Cardiac fibroblast (primary cell): Measurements from ENCODE around the gene ZNF441.
"Not testable (repeated sequence)": the region's sequence is repeated elsewhere in the genome, so short reads cannot be mapped to it uniquely, and the experiment has no call there.

Experiments used
- DNase-seq, 2 donors: peaks; one replicate each; pipeline versions ENCODE4 v3.0.0 to v3.0.0-alpha.2; 2010; ENCODE audit warnings: low read depth in 2 of 2
- H3K4me3 ChIP-seq, 2 donors: replicated peaks in 1 of 2; 1 replicate in 1 of 2; 2 replicates in 1 of 2; pipeline ENCODE4 v1.5.1; 2011; ENCODE audit warnings: low read depth in 2 of 2, low read length in 2 of 2, mild to moderate bottlenecking in 2 of 2, moderate library complexity in 1 of 2
- CTCF ChIP-seq: IDR thresholded peaks from one replicate; pipeline ENCODE4 v1.5.1; 2011; ENCODE audit warnings: low read depth, mild to moderate bottlenecking, low read length, inconsistent platforms

ZNF441 gene

DNA sequence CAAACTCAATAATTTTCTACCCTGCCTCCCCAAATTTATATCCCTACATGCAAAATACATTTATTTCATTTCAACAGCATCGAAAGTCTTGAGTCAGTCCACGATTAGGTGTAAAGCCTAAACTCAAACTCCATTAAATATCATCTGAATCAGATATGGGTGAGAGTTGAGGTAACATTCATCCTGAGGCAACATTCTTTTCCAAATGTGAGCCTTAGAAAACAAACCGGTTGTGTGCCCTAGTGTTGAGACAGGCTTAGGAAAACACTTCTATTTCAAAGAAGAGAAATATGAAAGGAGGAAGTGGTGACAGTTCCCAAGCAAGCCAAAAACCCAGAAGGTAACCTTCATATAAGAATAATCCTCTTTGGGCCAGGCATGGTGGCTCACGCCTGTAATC is 12.1 kb upstream of the ZNF441 start:
- no peak for TF ChIP-seq CTCF
- no peak for DNase-seq
- no peak overlapping the region for H3K4me3 ChIP-seq

GRCh38 chr19:11756965-11757364 is 9.8 kb upstream of the ZNF441 start:
- no peak for TF ChIP-seq CTCF
- DNase-seq, result no peak

GRCh38 chr19:11759805-11760204 is 7.0 kb upstream of the ZNF441 start:
- TF ChIP-seq CTCF, result no peak
- no peak for DNase-seq
- no peak overlapping the region for H3K4me3 ChIP-seq

More at GRCh38 chr19:11756965-11757364, 9.8 kb upstream of the ZNF441 start:
- H3K4me3 ChIP-seq, result no peak overlapping the region

DNA sequence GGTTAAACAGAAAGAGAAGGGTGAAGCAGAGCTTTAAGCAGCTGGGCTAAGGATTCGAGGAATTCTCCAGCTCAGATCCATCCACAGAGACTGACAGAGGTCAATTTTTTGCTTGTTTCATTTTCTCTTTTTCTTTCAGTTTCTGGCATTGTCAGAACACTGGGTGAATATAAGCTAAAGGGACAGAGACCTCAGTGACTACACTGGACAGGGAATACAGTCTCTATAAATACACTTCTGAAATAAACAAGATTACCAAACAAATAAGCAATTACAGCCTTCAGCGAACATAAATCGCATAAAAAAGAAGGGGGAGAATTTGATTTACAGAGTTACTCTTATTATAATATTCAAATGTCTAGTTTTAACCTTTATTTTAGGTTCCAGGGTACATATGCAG is 3.7 kb upstream of the ZNF441 start:
- no peak overlapping the region for H3K4me3 ChIP-seq
- TF ChIP-seq CTCF, result no peak
- no peak for DNase-seq

DNA sequence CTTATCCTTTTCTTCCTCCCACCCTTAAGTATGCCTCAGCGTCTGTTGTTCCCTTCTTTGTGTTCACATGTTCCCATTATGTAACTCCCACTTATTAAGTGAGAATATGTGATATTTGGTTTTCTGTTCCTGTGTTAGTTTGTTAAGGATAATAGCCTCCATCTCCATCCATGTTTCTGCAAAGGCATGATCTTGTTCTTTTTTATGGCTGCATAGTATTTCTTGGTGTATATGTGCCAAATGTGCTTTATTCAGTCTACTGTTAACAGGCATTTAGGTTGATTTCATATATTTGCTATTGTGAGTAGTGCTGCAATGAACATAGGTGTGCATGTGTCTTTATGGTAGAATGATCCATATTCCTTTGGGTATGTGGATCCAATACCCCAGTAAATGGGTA is 3.2 kb upstream of the ZNF441 start:
- no peak for TF ChIP-seq CTCF
- no peak for DNase-seq
- no peak overlapping the region for H3K4me3 ChIP-seq

GRCh38 chr19:11767633-11768133 is 883 bp downstream of the ZNF441 start:
- TF ChIP-seq CTCF, result no peak
- DNase-seq, result peak; percentile 40 to 46
- H3K4me3 ChIP-seq, result peak overlapping the region; percentile 74 to 77

- no peak for TF ChIP-seq CTCF
- H3K4me3 ChIP-seq, result no peak overlapping the region
- no peak for DNase-seq
These were observed 3.2 kb downstream of the ZNF441 start for GRCh38 chr19:11769995-11770394.

DNA sequence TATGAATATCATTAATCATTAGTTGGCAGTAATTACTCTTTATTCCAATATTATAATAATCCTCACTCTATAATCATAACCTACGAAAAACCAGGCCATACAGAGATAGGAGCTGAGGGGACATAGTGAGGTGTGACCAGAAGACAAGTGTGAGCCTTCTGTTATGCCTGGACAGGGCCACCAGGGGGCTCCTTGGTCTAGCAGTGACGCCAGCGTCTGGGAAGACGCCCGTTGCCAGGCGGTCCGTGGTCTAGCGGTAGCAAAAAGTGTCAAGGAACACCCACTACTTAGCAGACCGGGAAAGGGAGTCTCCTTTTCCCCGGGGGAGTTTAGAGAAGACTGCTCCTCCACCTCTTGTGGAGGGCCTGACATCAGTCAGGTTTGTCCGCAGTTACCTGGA is 4.7 kb downstream of the ZNF441 start:
- DNase-seq, H3K4me3 ChIP-seq: not testable (repeated sequence)

DNA sequence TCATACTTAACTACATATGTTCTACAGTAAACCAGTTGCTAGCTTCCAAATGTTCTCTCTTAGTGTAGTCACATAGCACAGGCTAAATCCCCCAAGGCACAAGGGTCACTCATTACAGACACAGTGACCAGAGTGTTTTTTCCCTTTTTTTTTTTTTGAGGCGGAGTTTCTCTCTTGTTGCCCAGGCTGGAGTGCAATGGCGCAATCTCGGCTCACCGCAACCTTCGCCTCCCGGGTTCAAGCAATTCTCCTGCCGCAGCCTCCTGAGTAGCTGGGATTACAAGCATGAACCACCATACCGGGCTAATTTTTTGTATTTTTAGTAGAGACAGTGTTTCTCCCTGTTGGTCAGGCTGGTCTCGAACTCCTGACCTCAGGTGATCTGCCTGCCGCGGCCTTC is 9.9 kb downstream of the ZNF441 start:
- not testable (repeated sequence) for H3K4me3 ChIP-seq, DNase-seq
